HG03060 (cell line): Measurements from ENCODE around the gene GALR2.

Source experiments
- ATAC-seq: cut with Tn5 transposase; IDR thresholded peaks from one replicate; pipeline ENCODE4 v1.9.1; 2021; ENCODE audit warnings: low read depth, moderate number of reproducible peaks; ENCODE audit not compliant: unreplicated experiment

GALR2 gene

GRCh38 chr17:76091526-76092286 lies 17.1 kb downstream of the GALR2 start:
- no peak for ATAC-seq

- ATAC-seq = no peak
Measured at GRCh38 chr17:76092526-76093413, 18.2 kb downstream of the GALR2 start.

- no peak for ATAC-seq
Measured at GRCh38 chr17:76094046-76094445, 19.5 kb downstream of the GALR2 start.

- no peak for ATAC-seq
Measured at GRCh38 chr17:76095943-76096342, 21.4 kb downstream of the GALR2 start.

- ATAC-seq = no peak
Measured at GRCh38 chr17:76097716-76098295, 23.2 kb downstream of the GALR2 start.

GRCh38 chr17:76102944-76103273 lies 28.3 kb downstream of the GALR2 start:
- ATAC-seq = no peak

GRCh38 chr17:76103274-76104139 lies 28.9 kb downstream of the GALR2 start, which contains the start of gene EXOC7:
Gene EXOC7, minus strand, starts transcription at chr17:76103787. Its CDS starts 95 bp downstream, at chr17:76103692.
- no peak for ATAC-seq

- no peak for ATAC-seq
Measured at GRCh38 chr17:76104140-76104895, 29.7 kb downstream of the GALR2 start.

- ATAC-seq = no peak
Measured at GRCh38 chr17:76104896-76105231, 30.3 kb downstream of the GALR2 start.

GRCh38 chr17:76106703-76107102 lies 32.1 kb downstream of the GALR2 start:
- ATAC-seq = no peak

- no peak for ATAC-seq
Measured at GRCh38 chr17:76107509-76107908, 32.9 kb downstream of the GALR2 start.

- ATAC-seq = no peak
Measured at GRCh38 chr17:76111956-76112355, 37.4 kb downstream of the GALR2 start.

GRCh38 chr17:76115138-76115754 lies 40.7 kb downstream of the GALR2 start:
- no peak for ATAC-seq

- no peak for ATAC-seq
Measured at GRCh38 chr17:76119409-76120371, 45.1 kb downstream of the GALR2 start.

GRCh38 chr17:76120658-76121008 lies 46.1 kb downstream of the GALR2 start:
- ATAC-seq = no peak

- no peak for ATAC-seq
Measured at GRCh38 chr17:76121932-76122430, 47.4 kb downstream of the GALR2 start.

- no peak for ATAC-seq
Measured at GRCh38 chr17:76122431-76123190, 48.0 kb downstream of the GALR2 start.

GRCh38 chr17:76123191-76123499 lies 48.6 kb downstream of the GALR2 start:
- no peak for ATAC-seq
